NCI-H2081 (cell line): ENCODE measurements around the gene CTLA4.

ENCODE experiments used
- DNase-seq, 2 experiments: peaks; one replicate each; lab custom pipeline; 2025; lab: John Stamatoyannopoulos, UW

Gene CTLA4

DNA sequence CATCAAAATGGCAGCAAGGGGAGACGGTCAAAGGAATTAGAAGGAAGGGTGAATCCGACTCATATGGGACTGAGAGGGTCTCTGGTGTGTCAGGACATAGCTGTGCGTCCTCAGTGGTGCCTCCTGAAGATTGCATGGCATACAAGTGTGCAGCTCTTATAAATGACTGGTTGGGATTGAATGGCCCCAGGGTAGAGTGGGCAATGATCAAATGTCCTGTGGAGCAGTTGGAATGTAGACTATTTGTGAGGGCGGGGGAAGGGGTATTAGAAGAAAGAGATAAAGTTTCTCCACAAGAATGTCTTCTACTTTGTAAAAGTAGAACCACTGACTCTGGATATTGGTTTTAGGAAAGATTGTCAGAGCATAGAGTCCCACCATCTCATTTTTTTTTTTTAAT is 24.6 kb downstream of the CTLA4 start:
- no peak for DNase-seq

DNA sequence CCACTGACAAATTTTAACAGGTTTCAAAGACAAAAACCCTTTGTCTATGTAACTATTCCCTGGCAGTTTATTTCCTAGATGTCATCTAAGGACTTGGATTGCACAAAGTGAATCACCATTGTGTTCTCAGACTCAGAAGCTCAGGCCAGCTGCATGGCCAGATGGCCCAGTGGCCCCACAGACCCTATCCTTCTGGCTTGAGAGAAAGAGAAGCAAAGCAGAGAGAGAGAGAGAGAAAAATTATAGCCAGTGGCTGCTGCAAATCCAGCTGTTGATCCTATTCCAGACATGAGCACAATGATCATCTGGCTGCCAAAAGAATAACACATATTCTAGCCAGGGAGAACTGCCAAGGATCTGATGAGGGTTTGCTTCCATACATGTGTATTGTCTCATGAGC is 25.8 kb downstream of the CTLA4 start:
- DNase-seq = no peak

DNA sequence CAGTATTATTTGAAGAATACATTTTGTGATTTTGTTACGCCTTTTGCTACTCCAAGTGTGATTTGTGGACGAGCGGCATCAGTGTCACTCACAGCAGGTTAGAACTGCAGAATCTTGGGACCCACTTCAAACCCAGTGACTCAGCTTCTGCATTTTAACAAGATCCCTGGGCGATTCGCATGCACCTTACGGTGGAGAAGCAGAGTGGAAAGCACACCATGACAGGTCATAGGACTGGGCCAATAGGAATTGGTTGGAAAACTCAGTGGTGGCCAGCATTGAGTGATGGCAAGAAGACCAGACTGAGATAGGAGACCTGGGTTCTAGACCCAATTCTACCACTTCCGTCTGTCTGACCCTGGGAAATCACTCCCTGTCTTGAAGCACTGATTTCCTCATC is 26.3 kb downstream of the CTLA4 start:
- DNase-seq = no peak

DNA sequence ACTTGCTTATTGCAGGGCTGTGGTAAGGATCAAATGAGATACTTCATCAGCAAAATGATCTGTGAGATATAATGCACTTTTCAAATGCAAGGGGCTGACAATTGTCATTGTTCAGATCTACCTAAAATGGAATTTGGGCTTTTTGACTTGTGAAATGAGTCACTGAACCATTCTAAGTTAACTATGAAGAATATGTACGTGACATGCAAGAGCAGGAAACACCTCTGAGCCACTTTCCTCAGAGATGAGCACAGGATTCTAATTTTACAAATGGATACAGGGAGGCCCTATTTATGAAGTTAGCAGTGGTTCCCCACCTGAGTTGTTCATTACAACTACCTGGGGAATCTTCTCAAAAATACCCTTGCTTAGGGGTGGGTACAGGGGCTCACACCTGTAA is 26.7 kb downstream of the CTLA4 start:
- no peak for DNase-seq

DNA sequence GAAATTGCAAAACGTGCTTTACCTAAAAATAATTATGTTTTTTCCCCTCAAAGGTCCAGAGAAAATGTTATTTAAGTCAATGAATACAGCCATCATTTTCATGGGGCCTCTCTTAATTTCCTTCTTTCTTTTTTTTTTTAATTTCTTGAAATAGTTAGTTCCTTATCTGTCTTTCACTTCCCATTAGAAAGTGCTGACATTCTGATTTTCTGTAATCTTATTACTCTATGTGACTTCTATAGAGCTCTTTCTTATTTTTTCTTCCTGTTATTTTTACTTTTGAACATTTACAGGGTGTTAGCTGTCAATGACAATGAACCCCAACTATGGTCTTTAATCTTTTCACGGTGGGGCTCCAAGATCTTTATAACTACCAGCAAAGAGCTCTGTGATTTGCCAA is 30.0 kb downstream of the CTLA4 start:
- DNase-seq = no peak

DNA sequence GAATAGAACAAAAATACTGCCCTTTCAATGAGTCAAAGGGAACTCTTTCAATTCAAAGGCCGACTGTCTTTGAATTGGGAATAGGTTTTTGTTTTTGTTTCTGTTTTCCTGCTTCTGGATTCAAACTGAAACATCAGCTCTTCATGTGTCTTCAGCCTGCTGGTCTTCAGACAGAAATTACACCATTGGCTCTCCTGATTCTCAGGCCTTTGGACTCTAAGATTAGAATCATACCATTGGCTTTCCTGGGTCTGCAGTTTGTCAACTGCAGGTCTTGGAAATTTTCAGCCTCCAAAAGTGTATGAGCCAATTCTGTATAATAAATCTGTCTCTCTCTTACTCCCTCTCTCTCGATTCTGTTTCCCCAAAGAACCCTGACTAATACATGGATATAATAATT is 31.1 kb downstream of the CTLA4 start:
- no peak for DNase-seq

DNA sequence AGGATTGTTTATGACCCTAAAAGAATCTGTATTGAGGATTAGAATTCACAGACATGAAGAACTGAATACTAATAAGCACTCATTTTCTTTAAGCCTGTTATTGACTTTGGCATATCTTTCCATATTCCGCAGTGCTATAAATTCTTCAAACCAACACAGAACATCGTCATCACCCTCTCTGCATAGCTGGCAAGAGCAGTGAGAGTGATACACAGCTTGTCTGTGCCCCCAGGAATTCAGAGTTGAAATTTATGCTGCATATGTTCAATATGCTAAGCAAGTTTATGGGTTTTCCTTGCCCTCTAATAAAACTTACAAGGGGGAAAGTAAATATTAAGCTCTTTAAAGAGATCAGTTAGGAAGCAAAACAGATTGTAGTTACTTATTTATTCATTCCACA is 32.7 kb downstream of the CTLA4 start:
- no peak for DNase-seq

DNA sequence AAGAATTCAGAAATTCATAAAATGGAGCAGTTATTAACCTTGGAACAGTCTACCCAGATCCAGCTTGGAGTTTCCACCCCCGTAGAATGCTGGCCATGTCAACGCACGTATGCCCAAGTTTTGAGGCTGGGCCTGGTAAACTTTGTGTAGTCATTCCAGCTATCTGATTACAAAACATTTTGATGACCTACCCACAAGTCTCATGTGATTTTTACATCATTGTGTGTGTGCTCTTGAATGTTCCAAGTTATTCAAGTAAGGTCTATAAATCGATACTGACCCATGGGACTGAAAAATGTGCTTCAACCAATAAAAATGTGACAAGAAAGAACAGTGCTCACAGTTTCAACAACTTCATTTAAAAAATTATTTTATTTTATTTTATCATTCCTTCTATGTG is 36.5 kb downstream of the CTLA4 start:
- DNase-seq = no peak

DNA sequence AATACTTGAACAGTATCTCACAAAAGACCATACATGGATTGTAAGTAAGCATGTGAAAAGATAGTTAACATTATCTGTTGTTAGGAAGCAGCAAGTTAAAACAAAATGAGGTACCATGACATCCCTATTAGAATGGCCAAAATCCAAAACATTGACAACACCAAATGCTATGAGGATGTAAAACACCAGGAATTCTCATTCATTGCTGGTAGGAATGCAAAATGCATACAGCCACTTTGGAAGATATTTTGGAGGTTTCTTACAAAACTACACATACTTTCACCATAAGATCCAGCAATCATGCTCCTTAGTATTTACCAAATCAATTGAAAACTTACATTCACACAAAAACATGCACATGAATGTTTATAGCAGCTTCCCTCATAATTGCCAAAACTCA is 38.1 kb downstream of the CTLA4 start:
- DNase-seq = no peak

DNA sequence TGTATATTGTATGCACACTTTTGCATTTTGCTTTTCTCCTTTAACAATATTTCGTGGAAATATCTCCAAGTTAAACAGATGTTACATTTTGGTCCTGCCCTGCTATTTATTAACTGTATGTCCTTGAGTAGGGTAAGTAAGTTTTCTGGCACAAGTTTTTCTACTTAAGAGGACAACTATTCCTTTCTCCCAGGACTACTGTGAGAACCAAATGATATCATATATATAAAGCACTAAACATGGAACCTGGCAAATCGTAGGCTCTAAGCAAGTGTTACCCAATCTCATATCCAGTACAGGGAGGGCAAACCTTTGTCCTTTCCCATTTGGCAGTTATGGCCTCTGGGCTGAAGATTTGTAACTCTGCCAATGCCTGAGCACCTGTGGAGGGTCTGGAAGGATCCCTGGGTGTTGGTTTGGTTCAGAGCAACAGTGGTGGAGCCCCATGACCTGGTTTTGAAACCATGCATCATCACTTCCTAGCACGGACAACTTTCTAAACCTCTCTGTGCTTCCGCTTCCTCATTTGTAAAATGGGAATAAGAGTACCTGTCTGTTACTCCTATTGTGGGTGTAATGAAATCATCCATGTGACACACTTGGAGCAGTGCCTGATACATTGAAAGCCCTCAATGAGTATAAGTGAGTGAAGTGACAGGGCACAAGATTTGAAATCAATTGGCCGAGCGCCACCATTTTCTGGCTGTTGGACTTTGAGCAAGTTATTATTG is 40.7 kb downstream of the CTLA4 start:
- DNase-seq = no peak

DNA sequence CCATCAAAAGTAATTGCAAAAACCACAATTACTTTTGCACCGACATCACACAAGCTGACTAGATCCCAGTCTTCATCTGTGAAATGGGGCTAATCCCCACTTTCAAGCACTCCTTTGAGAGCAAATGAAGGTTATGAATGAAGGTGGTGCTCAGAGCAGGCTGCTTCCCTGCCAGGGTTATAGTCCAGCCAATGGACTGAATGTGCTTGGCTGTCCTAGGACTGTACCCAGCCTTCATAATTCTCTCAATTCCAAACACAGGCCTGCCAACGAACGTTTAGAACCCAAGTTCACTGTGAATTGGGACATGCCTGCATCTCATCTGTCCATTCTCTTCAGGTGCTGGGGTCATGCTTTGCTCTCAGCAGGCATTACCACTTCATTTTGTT is 41.2 kb downstream of the CTLA4 start:
- DNase-seq = no peak

DNA sequence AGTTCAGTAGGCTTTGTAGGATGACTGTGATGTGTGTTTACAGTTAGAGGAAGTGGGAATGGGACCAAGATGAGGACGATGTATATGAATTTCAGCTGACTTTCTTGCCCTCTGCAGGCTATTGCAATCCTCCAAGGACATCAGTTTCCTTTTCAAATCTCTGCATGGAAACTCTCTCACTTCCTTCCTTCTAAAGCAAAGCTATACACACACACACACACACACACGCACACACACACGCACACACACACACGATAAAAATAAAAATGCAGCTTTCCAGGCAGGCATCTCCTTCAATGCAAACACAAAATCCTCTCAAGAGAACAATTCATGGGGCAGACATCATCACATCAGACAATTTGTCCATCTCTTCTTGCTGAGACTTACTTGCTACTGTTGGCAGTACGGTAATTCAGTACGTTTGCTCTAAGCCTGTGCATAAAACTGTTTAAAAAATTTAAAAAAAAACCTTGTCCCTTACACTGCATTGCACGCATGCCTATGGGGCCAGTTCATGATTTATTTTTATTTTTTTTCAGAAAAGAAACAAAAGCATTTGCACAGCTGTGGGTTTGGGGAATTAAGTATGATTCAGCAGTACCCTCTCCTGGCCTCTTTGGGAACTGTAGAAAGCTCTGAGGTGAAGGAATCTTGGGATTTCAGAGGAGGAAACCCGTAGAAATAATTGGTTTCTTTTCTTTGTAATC is 41.8 kb downstream of the CTLA4 start:
- DNase-seq = peak; percentile 8 to 29

DNA sequence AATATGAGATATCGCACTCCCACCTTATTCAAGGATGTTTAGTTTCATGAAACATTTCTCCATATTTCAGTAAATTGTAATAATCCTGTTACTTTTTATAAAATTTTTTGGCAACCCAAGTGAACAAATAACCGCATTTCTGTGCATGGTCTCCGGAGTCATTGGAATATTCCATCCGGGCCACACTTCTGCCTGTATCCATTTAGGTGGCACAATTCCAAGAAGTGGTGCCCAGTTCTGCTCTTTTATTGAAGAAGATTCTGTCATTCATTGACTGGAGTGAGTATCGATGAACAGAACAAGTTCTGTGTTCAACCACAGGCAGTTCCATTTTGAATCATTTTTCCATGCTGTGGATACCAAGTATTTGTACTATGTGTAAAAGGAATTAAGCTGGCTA is 42.4 kb downstream of the CTLA4 start:
- no peak for DNase-seq

DNA sequence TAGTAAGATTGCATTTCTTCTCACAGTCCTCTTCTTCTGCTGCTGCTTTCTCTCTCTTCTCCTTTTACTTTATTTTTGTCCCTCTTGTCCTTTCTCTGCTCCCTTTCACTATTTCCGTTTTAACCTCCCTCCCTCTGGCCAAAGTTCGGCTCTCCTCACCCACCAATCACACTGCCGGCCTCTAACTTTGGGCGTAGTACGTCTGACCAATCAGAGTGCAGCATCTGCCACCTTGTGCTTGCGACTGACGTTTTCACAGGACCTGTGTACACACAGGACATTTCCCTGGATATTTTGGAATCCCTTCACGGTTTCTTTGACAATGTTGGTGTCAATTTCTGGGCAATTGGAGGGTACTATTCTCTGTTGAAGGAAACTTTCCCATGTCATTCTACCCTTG is 46.4 kb downstream of the CTLA4 start:
- DNase-seq = no peak

DNA sequence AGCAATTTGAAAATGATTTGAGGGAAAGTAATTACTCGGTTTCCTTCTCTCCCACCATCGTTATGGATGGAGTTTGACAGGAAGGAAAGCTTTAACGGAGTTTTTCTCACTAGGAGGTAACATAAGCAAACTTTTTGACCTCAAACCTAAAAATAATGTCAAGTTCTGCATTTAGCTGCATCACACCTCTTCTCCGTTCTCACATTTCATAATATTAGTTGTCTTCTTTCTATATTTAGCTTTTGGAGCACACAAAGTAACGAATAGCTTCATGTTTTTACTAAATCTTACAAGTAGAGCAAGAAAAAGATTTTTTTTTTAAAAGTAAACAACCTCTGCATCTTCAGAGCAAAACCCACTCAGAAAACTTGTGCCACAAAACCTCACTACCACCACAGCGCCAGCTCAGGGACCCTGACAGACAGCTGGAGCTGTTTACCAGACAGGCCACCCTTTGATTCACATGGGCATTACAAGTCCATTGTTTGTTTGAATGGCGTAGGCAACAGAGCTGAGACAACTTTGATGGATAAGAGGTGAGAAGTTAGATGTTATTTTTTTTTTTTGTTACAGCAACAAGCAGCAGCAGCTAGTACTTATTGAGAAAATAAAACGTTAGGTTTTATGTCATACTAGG is 47.1 kb downstream of the CTLA4 start:
- no peak for DNase-seq

DNA sequence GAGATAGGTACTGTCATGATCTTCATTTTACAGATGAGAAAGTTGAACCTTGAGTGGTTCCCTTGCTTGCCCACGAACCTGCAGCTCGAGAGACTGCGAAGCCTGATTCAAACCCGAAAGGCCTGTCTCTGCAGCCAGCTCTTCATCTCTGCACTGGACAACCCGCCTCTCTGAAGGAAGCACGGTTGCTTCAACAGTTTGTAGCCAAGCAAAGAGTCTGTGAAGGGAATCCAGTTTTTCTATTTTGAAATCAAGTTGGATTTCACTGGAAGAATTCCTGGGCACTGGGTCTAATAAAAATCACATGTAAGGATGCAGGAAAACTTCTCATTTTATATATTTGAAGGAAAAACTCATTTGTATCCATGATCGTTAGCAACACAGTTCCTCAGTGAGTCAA is 47.7 kb downstream of the CTLA4 start:
- no peak for DNase-seq

DNA sequence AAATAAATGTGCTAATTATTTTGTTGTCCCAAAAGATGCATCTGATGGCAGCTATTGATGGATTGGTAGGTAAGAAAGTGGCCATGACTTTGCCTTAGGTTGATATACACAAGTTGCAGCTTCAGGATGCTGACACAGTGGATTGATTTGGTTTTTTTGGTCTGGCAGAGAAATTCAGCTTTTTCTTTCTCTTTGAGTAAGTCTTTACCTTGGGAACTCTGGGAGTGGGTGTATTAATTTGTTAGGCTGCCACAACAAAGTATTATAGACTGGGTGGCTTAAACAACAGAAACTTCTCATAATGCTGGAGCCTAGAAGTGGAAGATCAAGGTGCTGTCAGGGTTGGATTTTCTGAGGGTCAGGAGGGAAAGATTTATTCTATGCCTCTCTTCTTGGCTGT is 49.2 kb downstream of the CTLA4 start:
- no peak for DNase-seq

DNA sequence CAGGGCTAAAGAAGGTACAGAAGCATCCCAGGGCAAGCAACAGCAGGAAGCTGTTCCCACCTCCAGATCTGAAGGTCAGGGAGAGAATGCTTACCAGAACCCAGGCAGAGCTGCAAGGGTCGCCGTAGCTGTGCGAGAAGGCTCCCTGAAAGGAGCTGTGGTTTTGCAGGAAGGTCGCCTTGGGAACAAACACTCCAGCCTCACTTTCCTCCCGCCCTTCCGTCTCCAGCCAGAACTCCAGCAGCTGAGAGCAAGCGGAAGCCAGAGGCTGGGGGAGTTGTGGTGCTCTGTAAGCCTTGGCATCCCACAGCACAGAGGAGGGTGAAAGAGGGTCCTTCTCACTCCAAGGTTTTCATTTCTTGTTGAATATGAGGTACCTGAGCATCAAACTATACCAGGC is 50.7 kb downstream of the CTLA4 start:
- DNase-seq = no peak

DNA sequence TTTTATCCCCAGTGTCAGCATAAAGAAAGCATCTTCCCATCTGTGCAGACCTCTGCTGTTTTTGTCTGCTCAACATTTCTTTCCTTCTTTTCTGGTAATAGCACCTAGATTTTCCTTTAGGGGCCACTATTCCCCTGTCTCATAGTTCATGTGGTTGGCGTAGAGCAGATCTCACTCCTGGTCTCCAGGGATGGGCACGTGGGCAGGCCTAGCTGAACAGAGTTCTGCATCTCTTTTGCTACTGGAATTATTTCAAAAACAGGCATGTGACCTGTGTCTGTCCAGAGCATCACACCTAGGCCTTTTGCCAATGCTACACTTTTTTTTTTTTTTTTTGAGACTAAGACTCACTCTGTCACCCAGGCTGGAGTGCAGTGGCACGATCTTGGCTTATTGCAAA is 51.3 kb downstream of the CTLA4 start:
- DNase-seq = no peak
